NB4 (cell line): ENCODE data around the gene EIF4G3.

Experiments
- CTCF ChIP-seq: IDR thresholded peaks from one replicate; pipeline ENCODE4 v1.5.1; 2012; ENCODE audit warnings: low read depth, low read length
- MYC ChIP-seq: IDR thresholded peaks from 2 replicates; pipeline ENCODE4 v1.6.1; 2011; ENCODE audit warnings: low read depth, low read length
- POLR2A ChIP-seq: IDR thresholded peaks from 2 replicates; pipeline ENCODE4 v1.6.1; 2011; ENCODE audit warnings: mild to moderate bottlenecking; ENCODE audit not compliant: insufficient read length; ENCODE audit errors: extremely low read depth

DNA sequence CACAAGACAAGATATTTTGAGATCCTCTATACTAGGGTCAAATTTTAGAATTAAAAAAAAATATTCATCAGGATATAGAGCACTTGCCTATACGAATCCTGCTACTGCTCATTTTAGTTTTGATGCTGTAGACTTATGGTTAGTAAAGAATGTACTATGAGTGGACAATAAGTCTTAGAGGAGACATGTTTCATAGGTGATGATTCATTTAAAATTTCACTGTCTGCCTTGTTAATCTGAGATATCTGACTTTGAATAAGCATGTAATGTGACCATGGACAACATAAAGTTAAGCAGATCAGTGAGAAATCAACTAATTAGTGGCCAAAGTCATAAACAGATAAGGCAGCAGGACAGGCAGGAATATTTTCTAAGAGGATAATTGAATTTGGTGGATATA lies 282.8 kb downstream of the EIF4G3 start:
- no peak for TF ChIP-seq CTCF
- no peak for TF ChIP-seq POLR2A
- no peak for TF ChIP-seq MYC
